ENCODE measurements around the gene EFEMP2. TPM values are rescaled to one million over a fixed set of nuclear protein-coding genes. Genes with fewer than 3 reads are reported as not detected.

EFEMP2 gene
- total RNA-seq (2021; ENCODE audit: unreplicated experiment) (23.7 TPM), Bru-seq, nascent RNA (percentile 45 among the genes with signal in this experiment), BruChase-seq, experiment 1, labeled RNA remaining after a 2-hour chase (percentile 48 among the genes with signal in this experiment), BruChase-seq, experiment 2, labeled RNA remaining after a 6-hour chase (percentile 52 among the genes with signal in this experiment)
- 44.8 TPM for polyA plus RNA-seq (2012; ENCODE audit: insufficient read length)
- long read RNA-seq, transcript EFEMP2-201 (11 exons, 2,034 nt): major isoform, 13 of 32 reads
- long read RNA-seq, partial matches to known transcripts: 9 of 32 reads
- long read RNA-seq, other reads (novel, unspliced or antisense): 8 of 32 reads

GRCh38 chr11:65872586-65873317 is at the start of gene EFEMP2:
Gene EFEMP2 (minus strand): TSS chr11:65872800. CDS start chr11:65872354, 446 bp downstream.
- TSS peak; percentile 97 for BruUV-seq (replicated peaks)
- intact Hi-C loops (cut with micrococcal nuclease; ENCODE audit: unreplicated experiment): no loop called here
- in situ Hi-C loops (cut with HindIII; ENCODE audit: low pct_unique_long_range_greater_than_20kb, low sequenced_read_pairs): no loop called here

DNA sequence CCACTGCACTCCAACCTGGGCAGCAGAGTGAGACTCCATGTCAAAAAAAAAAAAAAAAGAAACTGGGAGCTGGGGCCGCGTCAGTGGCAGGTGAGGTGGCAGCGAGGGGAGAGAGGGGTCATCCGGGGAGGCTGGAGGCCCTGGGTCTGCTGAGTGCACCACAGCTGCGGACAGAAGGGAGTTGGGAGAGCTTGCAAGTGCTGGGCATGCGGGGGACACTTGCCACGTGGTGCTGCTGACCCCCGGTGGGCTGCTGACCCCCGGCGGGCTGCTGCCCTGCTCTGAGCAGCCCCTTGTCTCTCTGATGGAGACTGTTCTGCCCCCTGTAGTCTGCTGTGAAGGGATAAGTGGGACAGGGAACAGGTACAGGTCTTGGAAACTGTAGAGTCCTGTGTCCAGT is 49.3 kb upstream of the EFEMP2 start:
- no peak for ATAC-seq
- peaks cover 3% of the 10 kb centered on the region; the same call in 1 of the 2 replicates for H3K36me3 ChIP-seq (ENCODE audit: control insufficient read depth, insufficient read depth, low read length)
- H3K4me1 ChIP-seq (ENCODE audit: control insufficient read depth, insufficient read depth, low read length): peaks cover 33% of the 10 kb centered on the region
- CTCF ChIA-PET: interaction anchor here (0.6 kb wide), 1 partner anchor 63 kb away, joined by 3 read pairs; no protein-coding TSS in a partner anchor
- no TSS peak for BruUV-seq (replicated peaks)
- POLR2A ChIA-PET: no interaction called here
- H3K4me3 ChIP-seq (ENCODE audit: low read depth in 2 of 2, low read length in 2 of 2): no peak overlapping the region
- DNase-seq (ENCODE audit: low read depth, low spot score): no peak
- in situ Hi-C loops (cut with HindIII; ENCODE audit: low pct_unique_long_range_greater_than_20kb, low sequenced_read_pairs): no loop called here
- intact Hi-C loops (cut with micrococcal nuclease; ENCODE audit: unreplicated experiment): no loop called here
- no peaks in the 10 kb centered on the region for H3K27me3 ChIP-seq (ENCODE audit: control insufficient read depth, insufficient read depth, low read length)
- no peaks in the 10 kb centered on the region for H3K9me3 ChIP-seq (ENCODE audit: control insufficient read depth, insufficient read depth, low read depth, low read length)
- TF ChIP-seq SIN3A (IDR thresholded peaks at IDR 0.05; ENCODE audit: borderline replicate concordance, insufficient read depth, low read depth, low read length) (no peak), CTCF (IDR thresholded peaks at IDR 0.05) (no peak), TCF7L2 (IDR thresholded peaks at IDR 0.05; ENCODE audit: low read depth, low read length) (no peak), POLR2AphosphoS5 (IDR thresholded peaks at IDR 0.05; ENCODE audit: low read depth, low read length) (no peak)
- TF ChIP-seq, protein P1, sequence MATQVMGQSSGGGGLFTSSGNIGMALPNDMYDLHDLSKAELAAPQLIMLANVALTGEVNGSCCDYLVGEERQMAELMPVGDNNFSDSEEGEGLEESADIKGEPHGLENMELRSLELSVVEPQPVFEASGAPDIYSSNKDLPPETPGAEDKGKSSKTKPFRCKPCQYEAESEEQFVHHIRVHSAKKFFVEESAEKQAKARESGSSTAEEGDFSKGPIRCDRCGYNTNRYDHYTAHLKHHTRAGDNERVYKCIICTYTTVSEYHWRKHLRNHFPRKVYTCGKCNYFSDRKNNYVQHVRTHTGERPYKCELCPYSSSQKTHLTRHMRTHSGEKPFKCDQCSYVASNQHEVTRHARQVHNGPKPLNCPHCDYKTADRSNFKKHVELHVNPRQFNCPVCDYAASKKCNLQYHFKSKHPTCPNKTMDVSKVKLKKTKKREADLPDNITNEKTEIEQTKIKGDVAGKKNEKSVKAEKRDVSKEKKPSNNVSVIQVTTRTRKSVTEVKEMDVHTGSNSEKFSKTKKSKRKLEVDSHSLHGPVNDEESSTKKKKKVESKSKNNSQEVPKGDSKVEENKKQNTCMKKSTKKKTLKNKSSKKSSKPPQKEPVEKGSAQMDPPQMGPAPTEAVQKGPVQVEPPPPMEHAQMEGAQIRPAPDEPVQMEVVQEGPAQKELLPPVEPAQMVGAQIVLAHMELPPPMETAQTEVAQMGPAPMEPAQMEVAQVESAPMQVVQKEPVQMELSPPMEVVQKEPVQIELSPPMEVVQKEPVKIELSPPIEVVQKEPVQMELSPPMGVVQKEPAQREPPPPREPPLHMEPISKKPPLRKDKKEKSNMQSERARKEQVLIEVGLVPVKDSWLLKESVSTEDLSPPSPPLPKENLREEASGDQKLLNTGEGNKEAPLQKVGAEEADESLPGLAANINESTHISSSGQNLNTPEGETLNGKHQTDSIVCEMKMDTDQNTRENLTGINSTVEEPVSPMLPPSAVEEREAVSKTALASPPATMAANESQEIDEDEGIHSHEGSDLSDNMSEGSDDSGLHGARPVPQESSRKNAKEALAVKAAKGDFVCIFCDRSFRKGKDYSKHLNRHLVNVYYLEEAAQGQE (IDR thresholded peaks at IDR 0.05; ENCODE audit: insufficient read depth in 1 of 2, low read depth in 2 of 2, low read length in 1 of 2): no peak
- 0 out of 2 replicates have a peak overlapping the region, but pooled peaks have one; percentile 6 for H3K27ac ChIP-seq (ENCODE audit: low read length)

More at GRCh38 chr11:65872586-65873317, at the start of gene EFEMP2:
- H3K27me3 ChIP-seq (ENCODE audit: control insufficient read depth, insufficient read depth, low read length): no peaks in the 10 kb centered on the region
- POLR2A ChIA-PET: interaction anchor here (0.5 kb wide), 1 partner anchor 1561 kb away, joined by 11 read pairs; no protein-coding TSS in a partner anchor
- peak within 1 kb of the TSS; percentile 57 to 73 for H3K4me3 ChIP-seq (ENCODE audit: low read depth in 2 of 2, low read length in 2 of 2)
- peak within 1 kb of the TSS; percentile 86 for H3K27ac ChIP-seq (ENCODE audit: low read length)
- DNase-seq (ENCODE audit: low read depth, low spot score): no peak
- TF ChIP-seq CTCF (IDR thresholded peaks at IDR 0.05) (no peak), POLR2AphosphoS5 (IDR thresholded peaks at IDR 0.05; ENCODE audit: low read depth, low read length) (no peak; the same call in 1 of the 2 replicates), SIN3A (IDR thresholded peaks at IDR 0.05; ENCODE audit: borderline replicate concordance, insufficient read depth, low read depth, low read length) (0 out of 2 replicates have a peak, but pooled peaks have one; percentile 31)
- TF ChIP-seq, protein P1 (IDR thresholded peaks at IDR 0.05; ENCODE audit: insufficient read depth in 1 of 2, low read depth in 2 of 2, low read length in 1 of 2): no peak
- no peaks in the 10 kb centered on the region for H3K9me3 ChIP-seq (ENCODE audit: control insufficient read depth, insufficient read depth, low read depth, low read length)
- H3K36me3 ChIP-seq (ENCODE audit: control insufficient read depth, insufficient read depth, low read length): no peaks in the 10 kb centered on the region
- CTCF ChIA-PET: interaction anchor here (0.7 to 1.6 kb wide), 2 partner anchors 12 to 185 kb away, joined by 5 to 6 read pairs; no protein-coding TSS in a partner anchor
- H3K4me1 ChIP-seq (ENCODE audit: control insufficient read depth, insufficient read depth, low read length): peaks cover 12% of the 10 kb centered on the region
- ATAC-seq: peak; percentile 6

Measured in Panc1 (cell line).